Fibroblast of lung (primary cell): ENCODE data around the gene SLC7A4. TPM values are rescaled to one million over a fixed set of nuclear protein-coding genes. Genes with fewer than 3 reads are reported as not detected.

Experiments
- DNase-seq, 2 donors: peaks; one replicate each; pipeline versions ENCODE4 v3.0.0 to v3.0.0-alpha.2; 2010; ENCODE audit warnings: low read depth in 2 of 2
- H2AFZ ChIP-seq: 2 replicates; pipeline ENCODE4 v1.5.1; 2012; ENCODE audit warnings: low read length, control low read depth, inconsistent platforms
- H3K27ac ChIP-seq: 2 replicates; pipeline ENCODE4 v1.5.1; 2011; ENCODE audit warnings: low read length, control low read depth; ENCODE audit not compliant: insufficient read depth
- H3K27me3 ChIP-seq: 2 replicates; pipeline ENCODE4 v1.5.1; 2011; ENCODE audit warnings: mild to moderate bottlenecking, low read length; ENCODE audit not compliant: control insufficient read depth, insufficient read depth
- H3K36me3 ChIP-seq: 2 replicates; pipeline ENCODE4 v1.5.1; 2011; ENCODE audit warnings: low read length; ENCODE audit not compliant: control insufficient read depth, insufficient read depth
- H3K4me1 ChIP-seq: 2 replicates; pipeline ENCODE4 v1.5.1; 2011; ENCODE audit warnings: low read length; ENCODE audit not compliant: control insufficient read depth, insufficient read depth; ENCODE audit errors: extremely low read depth
- H3K4me2 ChIP-seq: 2 replicates; pipeline ENCODE4 v1.5.1; 2011; ENCODE audit warnings: low read length, control low read depth; ENCODE audit not compliant: insufficient read depth; ENCODE audit errors: extremely low read depth
- H3K4me3 ChIP-seq, 4 experiments: fragments of 200-600 bp in 1 of 4; sonication (generic) in 1 of 4; replicated peaks in 1 of 4; 2 replicates each; pipeline ENCODE4 v1.5.1; 2011 to 2016; ENCODE audit warnings: low read length in 4 of 4, low read depth in 3 of 4, mild to moderate bottlenecking in 3 of 4, control low read depth in 2 of 4, inconsistent platforms in 1 of 4, mixed read lengths in 1 of 4; ENCODE audit not compliant: insufficient read depth in 1 of 4; ENCODE audit errors: control extremely low read depth in 1 of 4
- H3K79me2 ChIP-seq: 2 replicates; pipeline ENCODE4 v1.5.1; 2012; ENCODE audit warnings: mild to moderate bottlenecking, low read length, inconsistent platforms; ENCODE audit not compliant: control insufficient read depth, insufficient read depth
- H3K9ac ChIP-seq: 2 replicates; pipeline ENCODE4 v1.5.1; 2011; ENCODE audit warnings: mild to moderate bottlenecking, low read length, control low read depth; ENCODE audit not compliant: insufficient read depth
- H3K9me3 ChIP-seq: 2 replicates; pipeline ENCODE4 v1.5.1; 2012; ENCODE audit warnings: low read depth, low read length; ENCODE audit not compliant: control insufficient read depth, insufficient read depth
- H4K20me1 ChIP-seq: 2 replicates; pipeline ENCODE4 v1.5.1; 2011; ENCODE audit warnings: low read length; ENCODE audit not compliant: control insufficient read depth, insufficient read depth; ENCODE audit errors: extremely low read depth
- CTCF ChIP-seq, 2 donors: IDR thresholded peaks in 1 of 2; conservative IDR thresholded peaks in 1 of 2; 1 replicate in 1 of 2; 2 replicates in 1 of 2; pipeline ENCODE4 v1.5.1; 2011 to 2012; ENCODE audit warnings: low read length in 2 of 2, control low read depth in 1 of 2, inconsistent platforms in 1 of 2, low read depth in 1 of 2, mild to moderate bottlenecking in 1 of 2
- EZH2 ChIP-seq: IDR thresholded peaks from 2 replicates; pipeline ENCODE4 v1.5.1; 2012; ENCODE audit warnings: low read length, control low read depth, mild to moderate bottlenecking; ENCODE audit errors: missing control alignments
- polyA plus RNA-seq, 2 donors: library from polyadenylated mRNA; depleted of rRNA in 1 of 2; stranded (reverse) in 1 of 2; unstranded in 1 of 2; fragments of >200 nt; gene quantifications; 2 replicates each; pipeline ENCODE4 v1.2.1, GENCODE V29; 2011 to 2012; ENCODE audit warnings: missing spikeins in 1 of 2
- total RNA-seq: library from RNA; depleted of rRNA; stranded (reverse); fragments of >200 nt; gene quantifications from 2 replicates; pipeline ENCODE4 v1.2.1, GENCODE V29; 2014

The SLC7A4 gene
- total and polyA plus RNA-seq, 2 donors (not counting 1 experiment from before 2014, with no cell fraction given): 0.83 to 0.92 TPM

DNA sequence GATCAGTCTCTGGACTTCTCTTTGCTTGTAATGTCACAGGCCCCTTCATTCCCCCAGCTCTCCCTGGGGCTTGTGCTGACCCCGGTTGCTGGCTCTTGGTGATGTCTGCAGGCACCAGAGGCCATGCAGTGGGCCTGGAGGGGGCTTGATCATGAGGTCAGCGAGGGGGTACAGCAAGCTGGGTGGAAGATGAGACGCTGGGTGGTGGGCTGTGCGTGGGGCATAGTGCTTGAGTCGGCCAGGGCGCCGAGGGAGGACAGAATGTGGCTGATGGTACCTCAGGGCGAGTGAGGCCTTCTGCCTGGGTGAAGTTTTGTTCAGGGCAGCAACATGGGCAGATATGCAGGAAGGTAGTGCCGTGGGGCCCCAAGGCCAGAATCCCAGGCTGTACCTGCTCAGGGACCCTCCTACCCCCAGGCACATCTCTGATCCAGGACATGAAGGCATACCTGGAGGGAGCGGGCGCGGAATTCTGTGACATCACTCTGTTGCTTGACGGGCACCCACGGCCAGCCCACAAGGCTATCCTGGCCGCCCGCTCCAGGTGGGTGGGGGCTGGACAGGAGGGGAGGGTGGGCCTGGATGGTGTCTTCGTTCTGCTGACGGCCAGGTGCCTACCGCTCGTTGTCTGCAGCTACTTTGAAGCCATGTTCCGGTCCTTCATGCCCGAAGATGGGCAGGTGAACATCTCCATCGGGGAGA lies 36.9 kb downstream of the SLC7A4 start:
- no peak for DNase-seq
- Histone ChIP-seq H2AFZ (no peak overlapping the region), H3K27me3 (no peaks in the 10 kb centered on the region), H3K4me1 (peaks cover 2% of the 10 kb centered on the region), H3K9me3 (no peaks in the 10 kb centered on the region), H3K36me3 (peaks cover 39% of the 10 kb centered on the region), H3K79me2 (peaks cover 7% of the 10 kb centered on the region), H3K9ac (no peak overlapping the region), H3K4me3 (no peak overlapping the region), H3K4me2 (no peak overlapping the region), H4K20me1 (no peaks in the 10 kb centered on the region), H3K27ac (no peak overlapping the region)
- TF ChIP-seq CTCF (conservative IDR thresholded peaks at IDR 0.05 in 1 of 2, IDR thresholded peaks at IDR 0.05 in 1 of 2; ENCODE audit: low read depth in 1 of 2, low read length in 2 of 2) (no peak), EZH2 (no peak)

- Histone ChIP-seq H3K36me3 (peaks cover 37% of the 10 kb centered on the region), H3K79me2 (peaks cover under 1% of the 10 kb centered on the region), H3K27me3 (no peaks in the 10 kb centered on the region)
Measured at GRCh38 chr22:20994902-20995241, 37.5 kb downstream of the SLC7A4 start.

More at GRCh38 chr22:20994902-20995241, 37.5 kb downstream of the SLC7A4 start:
- H3K4me2 ChIP-seq: no peak overlapping the region
- no peak overlapping the region for H3K9ac ChIP-seq
- H3K4me3 ChIP-seq: no peak overlapping the region
- TF ChIP-seq EZH2 (no peak), CTCF (conservative IDR thresholded peaks at IDR 0.05 in 1 of 2, IDR thresholded peaks at IDR 0.05 in 1 of 2; ENCODE audit: low read depth in 1 of 2, low read length in 2 of 2) (no peak)
- H2AFZ ChIP-seq: no peak overlapping the region
- H4K20me1 ChIP-seq: no peaks in the 10 kb centered on the region
- no peak overlapping the region for H3K27ac ChIP-seq
- no peaks in the 10 kb centered on the region for H3K4me1 ChIP-seq
- no peak for DNase-seq
- H3K9me3 ChIP-seq: no peaks in the 10 kb centered on the region
